HL-60 (cell line): Measurements from ENCODE around the gene CALML6.

Experiments
- DNase-seq, 2 experiments: peaks; one replicate each; pipeline ENCODE4 v3.0.0-alpha.2; 2010 to 2020; ENCODE audit warnings: low read depth in 1 of 2, low spot score in 1 of 2
- H3K27ac ChIP-seq: fragments of 250-450 bp; sonication (Bioruptor Pico); replicated peaks from 2 replicates; pipeline ENCODE4 v1.5.1; 2020; ENCODE audit warnings: mild to moderate bottlenecking, moderate library complexity
- H3K27me3 ChIP-seq: fragments of 250-450 bp; sonication (Bioruptor Pico); 2 replicates; pipeline ENCODE4 v1.5.1; 2021; ENCODE audit warnings: mild to moderate bottlenecking, moderate library complexity; ENCODE audit not compliant: insufficient read depth, poor library complexity, severe bottlenecking
- H3K4me3 ChIP-seq: replicated peaks from 2 replicates; pipeline ENCODE4 v1.5.1; 2011; ENCODE audit warnings: mild to moderate bottlenecking, control low read depth, low read length; ENCODE audit not compliant: insufficient read depth
- CTCF ChIP-seq: IDR thresholded peaks from one replicate; pipeline ENCODE4 v1.5.1; 2011; ENCODE audit warnings: low read length, control low read depth, inconsistent platforms; ENCODE audit not compliant: insufficient read depth
- GABPA ChIP-seq: IDR thresholded peaks from 2 replicates; pipeline ENCODE4 v1.6.1; 2012; ENCODE audit warnings: low read depth
- POLR2AphosphoS5 ChIP-seq: IDR thresholded peaks from 2 replicates; pipeline ENCODE4 v1.6.1; 2012; ENCODE audit warnings: low read depth
- REST ChIP-seq: IDR thresholded peaks from 2 replicates; pipeline ENCODE4 v1.6.1; 2012; ENCODE audit warnings: low read depth; ENCODE audit not compliant: insufficient replicate concordance
- SPI1 ChIP-seq: IDR thresholded peaks from 2 replicates; pipeline ENCODE4 v1.6.1; 2012; ENCODE audit warnings: low read depth, mild to moderate bottlenecking, borderline replicate concordance

The CALML6 gene

DNA sequence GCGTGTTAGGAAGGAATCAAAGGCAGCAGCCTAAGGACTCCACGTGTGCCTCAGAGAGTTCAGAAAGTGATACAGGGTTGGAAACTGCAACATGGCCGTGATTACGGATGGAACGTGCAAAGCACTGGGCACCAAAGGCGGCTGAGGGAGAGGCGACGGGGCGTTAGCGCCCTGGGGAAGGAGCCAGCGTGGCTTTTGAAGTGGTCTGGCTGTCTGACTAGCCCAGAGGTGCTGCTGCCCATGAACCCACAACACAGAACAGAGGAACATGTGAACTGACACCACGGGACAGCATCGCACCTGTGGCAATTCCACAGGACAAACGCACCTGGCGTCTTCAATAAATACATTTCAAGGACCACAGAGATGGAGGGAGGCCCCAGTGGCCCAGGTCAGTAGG, 22.0 kb downstream of the CALML6 start:
- no peak for DNase-seq
- Histone ChIP-seq H3K27me3 (peaks cover 15% of the 10 kb centered on the region), H3K27ac (no peak overlapping the region), H3K4me3 (no peak overlapping the region)
- no peak for TF ChIP-seq GABPA
- TF ChIP-seq POLR2AphosphoS5, result no peak
- TF ChIP-seq SPI1, result no peak
- TF ChIP-seq REST, result no peak
- TF ChIP-seq CTCF, result no peak

- Histone ChIP-seq H3K27ac (no peak overlapping the region), H3K27me3 (peaks cover 17% of the 10 kb centered on the region), H3K4me3 (no peak overlapping the region)
- no peak for DNase-seq
- TF ChIP-seq GABPA (no peak), POLR2AphosphoS5 (no peak), SPI1 (no peak), CTCF (no peak), REST (no peak)
Measured at GRCh38 chr1:1937549-1938275, 22.7 kb downstream of the CALML6 start.

DNA sequence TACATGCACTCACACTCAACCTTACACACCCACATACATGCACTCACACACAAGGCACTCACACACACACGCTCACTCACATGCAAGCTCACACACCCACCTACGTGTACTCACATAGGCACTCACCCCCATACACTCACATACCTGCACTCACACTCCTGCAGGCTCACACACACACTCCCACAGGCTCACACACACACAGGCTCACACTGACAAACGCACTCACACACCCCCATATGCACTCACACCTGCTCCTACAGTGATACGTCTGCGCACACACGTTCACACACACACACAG, 23.2 kb downstream of the CALML6 start:
- DNase-seq, result no peak
- Histone ChIP-seq H3K4me3 (no peak overlapping the region), H3K27ac (no peak overlapping the region), H3K27me3 (peaks cover 17% of the 10 kb centered on the region)
- TF ChIP-seq CTCF, result no peak
- no peak for TF ChIP-seq REST
- no peak for TF ChIP-seq GABPA
- no peak for TF ChIP-seq SPI1
- no peak for TF ChIP-seq POLR2AphosphoS5
